ENCODE measurements around the gene RAB27A. TPM values are rescaled to one million over a fixed set of nuclear protein-coding genes. Genes with fewer than 3 reads are reported as not detected.

RAB27A gene
- total and polyA plus RNA-seq, 2 of the 8 experiments (the other 6 are each of a cell fraction or from before 2014, with no cell fraction given) = 2.3 to 6.5 TPM

DNA sequence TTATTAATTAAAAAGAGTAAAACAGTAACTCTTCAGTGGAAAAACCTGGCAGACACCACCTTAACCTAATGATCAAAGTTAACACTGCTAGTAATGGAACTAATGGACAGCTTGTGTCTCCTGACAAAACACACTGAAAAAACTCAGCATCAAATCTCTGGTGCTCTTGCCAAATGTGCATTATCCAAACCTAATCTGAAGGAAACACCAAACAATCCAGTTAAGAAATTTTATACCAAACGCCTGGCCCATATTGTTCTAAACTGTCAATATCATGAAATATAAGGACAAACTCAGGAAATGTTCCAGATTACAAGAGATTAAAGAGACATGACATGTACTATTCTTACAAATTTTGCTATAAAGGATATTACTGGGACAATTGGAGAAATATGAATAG is 103.3 kb downstream of the RAB27A start:
- WGBS, 2 experiments (ENCODE audit: extremely low coverage in 1 of 2, insufficient coverage in 1 of 2, insufficient read length in 1 of 2, insufficient replicate concordance in 2 of 2, low coverage in 1 of 2, low lambda C conversion rate in 2 of 2, missing lambda C conversion rate in 1 of 2) = 95% methylated on average over 1 of the region's 1 CpG; no CpG with 5 or more reads in 1 of the 2 experiments
- no peak overlapping the region for H3K9ac ChIP-seq (replicated peaks in 1 of 4; ENCODE audit: extremely low read depth in 1 of 4, low read depth in 3 of 4, low read length in 3 of 4)
- no peak overlapping the region for H2BK12ac ChIP-seq (ENCODE audit: low read depth, low read length)
- no peak overlapping the region for H2AFZ ChIP-seq (ENCODE audit: low read length)
- peaks cover 0 to 67% of the 10 kb centered on the region in 2 experiments; a peak in 2 of 4 replicates for H3K79me2 ChIP-seq (ENCODE audit: control insufficient read depth in 1 of 2, insufficient read depth in 2 of 2, low read length in 2 of 2)
- ChIA-PET POLR2A (ENCODE audit: partially characterized antibody) (interaction anchor here (0.8 to 1.4 kb wide), 4 partner anchors 8 to 11 kb away, joined by 3 to 5 read pairs (median 5); partner anchors contain the start of gene RSL24D1), CTCF (ENCODE audit: partially characterized antibody) (no interaction called here)
- no peak overlapping the region for H2BK20ac ChIP-seq (ENCODE audit: low read length)
- H3K4me2 ChIP-seq (ENCODE audit: insufficient read depth in 1 of 2, low read depth in 2 of 2, low read length in 2 of 2) = no peak overlapping the region
- H3K14ac ChIP-seq (ENCODE audit: insufficient read length) = no peak overlapping the region
- H3K23ac ChIP-seq (ENCODE audit: insufficient read length) = no peak overlapping the region
- DNase-seq (ENCODE audit: low read depth in 1 of 2, low spot score in 2 of 2) (no peak), FAIRE-seq (no peak)
- no peak overlapping the region for H3K4me3 ChIP-seq (ENCODE audit: extremely low read depth in 1 of 4, insufficient read depth in 2 of 4, low read depth in 3 of 4, low read length in 4 of 4)
- no peak overlapping the region for H3K4ac ChIP-seq (replicated peaks; ENCODE audit: insufficient read length, low read depth, low read length)
- H2BK5ac ChIP-seq (ENCODE audit: low read depth, low read length) = no peak overlapping the region
- no peak overlapping the region for H3K27ac ChIP-seq (ENCODE audit: low read depth, low read length)
- no peak overlapping the region for H2BK15ac ChIP-seq (ENCODE audit: low read length)
- H3K36me3 ChIP-seq (ENCODE audit: control insufficient read depth in 2 of 4, insufficient read depth in 4 of 4, low read length in 3 of 4) = peaks cover 12 to 73% (median 37%) of the 10 kb centered on the region in 4 experiments
- no peaks in the 10 kb centered on the region for H3K9me3 ChIP-seq (ENCODE audit: insufficient read depth in 2 of 2, low read depth in 1 of 2, low read length in 1 of 2)
- no peak overlapping the region for H2AK5ac ChIP-seq (ENCODE audit: low read depth, low read length)
- H4K91ac ChIP-seq (replicated peaks; ENCODE audit: insufficient read length, low read length) = no peak overlapping the region
- H2BK120ac ChIP-seq (replicated peaks; ENCODE audit: low read depth, low read length) = no peak overlapping the region
- H3K18ac ChIP-seq (ENCODE audit: extremely low read depth, low read length) = no peak overlapping the region
- no peaks in the 10 kb centered on the region for H3K27me3 ChIP-seq (replicated peaks in 1 of 4; ENCODE audit: control insufficient read depth in 3 of 4, extremely low read depth in 1 of 4, insufficient read depth in 3 of 4, low read length in 3 of 4)
- H4K20me1 ChIP-seq (replicated peaks in 1 of 2; ENCODE audit: control insufficient read depth in 1 of 2, insufficient read depth in 2 of 2, low read length in 2 of 2) = peaks cover 0 to 3% of the 10 kb centered on the region in 2 experiments
- no peaks in the 10 kb centered on the region; a peak in 1 of 7 replicates for H3K4me1 ChIP-seq (replicated peaks in 1 of 4; ENCODE audit: control insufficient read depth in 3 of 4, insufficient read depth in 4 of 4, low read length in 3 of 4)
- no peaks in the 10 kb centered on the region for H3K79me1 ChIP-seq (ENCODE audit: low read depth, low read length)
- H3K56ac ChIP-seq (replicated peaks; ENCODE audit: insufficient read length, low read depth, low read length) = no peak overlapping the region
- no peak overlapping the region for H4K5ac ChIP-seq (ENCODE audit: insufficient read length, low read depth, low read length)
- H4K8ac ChIP-seq (ENCODE audit: extremely low read depth, insufficient read depth, low read length) = no peak overlapping the region
- H3K23me2 ChIP-seq (ENCODE audit: low read depth, low read length) = no peaks in the 10 kb centered on the region
- TF ChIP-seq, protein P1, sequence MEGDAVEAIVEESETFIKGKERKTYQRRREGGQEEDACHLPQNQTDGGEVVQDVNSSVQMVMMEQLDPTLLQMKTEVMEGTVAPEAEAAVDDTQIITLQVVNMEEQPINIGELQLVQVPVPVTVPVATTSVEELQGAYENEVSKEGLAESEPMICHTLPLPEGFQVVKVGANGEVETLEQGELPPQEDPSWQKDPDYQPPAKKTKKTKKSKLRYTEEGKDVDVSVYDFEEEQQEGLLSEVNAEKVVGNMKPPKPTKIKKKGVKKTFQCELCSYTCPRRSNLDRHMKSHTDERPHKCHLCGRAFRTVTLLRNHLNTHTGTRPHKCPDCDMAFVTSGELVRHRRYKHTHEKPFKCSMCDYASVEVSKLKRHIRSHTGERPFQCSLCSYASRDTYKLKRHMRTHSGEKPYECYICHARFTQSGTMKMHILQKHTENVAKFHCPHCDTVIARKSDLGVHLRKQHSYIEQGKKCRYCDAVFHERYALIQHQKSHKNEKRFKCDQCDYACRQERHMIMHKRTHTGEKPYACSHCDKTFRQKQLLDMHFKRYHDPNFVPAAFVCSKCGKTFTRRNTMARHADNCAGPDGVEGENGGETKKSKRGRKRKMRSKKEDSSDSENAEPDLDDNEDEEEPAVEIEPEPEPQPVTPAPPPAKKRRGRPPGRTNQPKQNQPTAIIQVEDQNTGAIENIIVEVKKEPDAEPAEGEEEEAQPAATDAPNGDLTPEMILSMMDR (IDR thresholded peaks at IDR 0.05; ENCODE audit: control extremely low read depth in 1 of 3, insufficient read depth in 1 of 3, low read depth in 1 of 3, low read length in 3 of 3) = no peak
- TF ChIP-seq CREB1 (IDR thresholded peaks at IDR 0.05) (no peak), EP300 (IDR thresholded peaks at IDR 0.05; ENCODE audit: borderline replicate concordance in 1 of 2, low read depth in 2 of 2, low read length in 2 of 2) (no peak), GABPA (IDR thresholded peaks at IDR 0.05; ENCODE audit: borderline replicate concordance, insufficient read depth, low read length) (no peak), RNF2 (IDR thresholded peaks at IDR 0.05; ENCODE audit: borderline replicate concordance, low read depth, low read length, missing control alignments, poor library complexity, severe bottlenecking) (no peak), SIX5 (IDR thresholded peaks at IDR 0.05; ENCODE audit: low read depth, low read length) (no peak), HDAC6 (IDR thresholded peaks at IDR 0.05; ENCODE audit: low read depth, low read length) (no peak), NRF1 (IDR thresholded peaks at IDR 0.05; ENCODE audit: low read depth, low read length) (no peak), CEBPB (IDR thresholded peaks at IDR 0.05; ENCODE audit: low read depth, low read length) (no peak), CTBP2 (IDR thresholded peaks at IDR 0.05; ENCODE audit: borderline replicate concordance, insufficient read depth, insufficient read length, low read length) (no peak), JUND (IDR thresholded peaks at IDR 0.05; ENCODE audit: low read length) (no peak)
